ENCODE measurements around the gene TRAF2. TPM values are rescaled to one million over a fixed set of nuclear protein-coding genes. Genes with fewer than 3 reads are reported as not detected.
A peak's percentile ranks its signal among the peaks of the same experiment; 100 is the strongest.

TRAF2 gene
- total RNA-seq, 1 experiment from 2014 or later, result 29.2 TPM

Small RNA genes within 50 kb of the gene (microRNA-seq; reads per million reads assigned to microRNA genes)
- gene MIR4479, result 5.1 reads per million, percentile 17 among the genes with 10 or more reads in this experiment

Other genes starting within 250 kb of the TRAF2 start
- 79.5 and 98.5 TPM in 2 replicates for gene EGFL7, start 223.6 kb upstream of the TRAF2 start, total RNA-seq (2021)
- gene AGPAT2, start 199.1 kb upstream of the TRAF2 start, total RNA-seq (2021), result 56.0 and 57.7 TPM in 2 replicates
- gene DIPK1B, start 173.9 kb upstream of the TRAF2 start, total RNA-seq (2021), result 26.4 and 35.3 TPM in 2 replicates
- 0.15 and 0.35 TPM in 2 replicates for gene LCN10, start 143.6 kb upstream of the TRAF2 start, total RNA-seq (2021)
- not detected in 2 replicates for gene LCN6, start 138.0 kb upstream of the TRAF2 start, total RNA-seq (2021)
- not detected in 2 replicates for gene LCN8, start 128.3 kb upstream of the TRAF2 start, total RNA-seq (2021)
- gene LCN15, start 122.0 kb upstream of the TRAF2 start, total RNA-seq (2021), result not detected in 2 replicates
- gene TMEM141, start 95.2 kb upstream of the TRAF2 start, total RNA-seq (2021), result 32.7 and 39.5 TPM in 2 replicates
- 0.46 TPM in 1 of 2 replicates, not detected in the other for gene CCDC183, start 90.2 kb upstream of the TRAF2 start, total RNA-seq (2021)
- gene RABL6, start 78.6 kb upstream of the TRAF2 start, total RNA-seq (2021), result 208 and 210 TPM in 2 replicates
- 1.8 and 2.0 TPM in 2 replicates for gene AJM1, start 44.0 kb upstream of the TRAF2 start, total RNA-seq (2021)
- gene PHPT1, start 37.1 kb upstream of the TRAF2 start, total RNA-seq (2021), result 94.7 and 109 TPM in 2 replicates
- gene MAMDC4, start 34.2 kb upstream of the TRAF2 start, total RNA-seq (2021), result 7.9 and 10.1 TPM in 2 replicates
- 321 and 330 TPM in 2 replicates for gene EDF1, start 20.2 kb upstream of the TRAF2 start, total RNA-seq (2021)
- gene FBXW5, start 58.2 kb downstream of the TRAF2 start, total RNA-seq (2021), result 76.7 and 81.8 TPM in 2 replicates
- gene C8G, start 58.7 kb downstream of the TRAF2 start, total RNA-seq (2021), result 0.74 and 0.75 TPM in 2 replicates
- 1.1 TPM in 1 of 2 replicates, not detected in the other for gene LCN12, start 65.8 kb downstream of the TRAF2 start, total RNA-seq (2021)
- gene PTGDS, start 91.0 kb downstream of the TRAF2 start, total RNA-seq (2021), result not detected in 2 replicates
- gene LCNL1, start 96.5 kb downstream of the TRAF2 start, total RNA-seq (2021), result not detected in 2 replicates
- 91.5 and 99.5 TPM in 2 replicates for gene PAXX, start 105.9 kb downstream of the TRAF2 start, total RNA-seq (2021)
- gene CLIC3, start 110.1 kb downstream of the TRAF2 start, total RNA-seq (2021), result not detected in 2 replicates
- gene ABCA2, start 141.7 kb downstream of the TRAF2 start, total RNA-seq (2021), result 27.8 and 38.9 TPM in 2 replicates
- gene FUT7, start 145.6 kb downstream of the TRAF2 start, total RNA-seq (2021), result not detected in 2 replicates
- 73.9 and 81.4 TPM in 2 replicates for gene NPDC1, start 159.7 kb downstream of the TRAF2 start, total RNA-seq (2021)
- not detected in 2 replicates for gene ENTPD2, start 167.5 kb downstream of the TRAF2 start, total RNA-seq (2021)
- gene SAPCD2, start 184.0 kb downstream of the TRAF2 start, total RNA-seq (2021), result 30.6 and 33.7 TPM in 2 replicates
- 11.2 and 13.0 TPM in 2 replicates for gene UAP1L1, start 191.0 kb downstream of the TRAF2 start, total RNA-seq (2021)
- 48.6 and 54.9 TPM in 2 replicates for gene MAN1B1, start 200.5 kb downstream of the TRAF2 start, total RNA-seq (2021)
- 120 and 122 TPM in 2 replicates for gene DPP7, start 228.2 kb downstream of the TRAF2 start, total RNA-seq (2021)